Upper lobe of right lung (tissue), 1 donor: ENCODE measurements around the gene PLEKHA8. TPM values are rescaled to one million over a fixed set of nuclear protein-coding genes. Genes with fewer than 3 reads are reported as not detected.

Experiments
- ATAC-seq: fragments of 200-7000 bp; cut with Tn5 transposase; one replicate; pipeline ENCODE4 v1.9.1; 2020; ENCODE audit warnings: mild to moderate bottlenecking, moderate library complexity
- DNase-seq: peaks from one replicate; pipeline ENCODE4 v3.0.0-alpha.2; 2020
- H3K27ac ChIP-seq: fragments of 200-600 bp; one replicate; pipeline ENCODE4 v1.8.0; 2022
- H3K27me3 ChIP-seq: fragments of 200-600 bp; one replicate; pipeline ENCODE4 v1.8.0; 2022; ENCODE audit warnings: mild to moderate bottlenecking
- H3K36me3 ChIP-seq: fragments of 200-600 bp; one replicate; pipeline ENCODE4 v1.8.0; 2022
- H3K4me1 ChIP-seq: fragments of 200-600 bp; one replicate; pipeline ENCODE4 v1.8.0; 2022
- H3K4me3 ChIP-seq: fragments of 200-600 bp; one replicate; pipeline ENCODE4 v1.8.0; 2022; ENCODE audit warnings: mild to moderate bottlenecking
- H3K9me3 ChIP-seq: fragments of 200-600 bp; one replicate; pipeline ENCODE4 v1.8.0; 2022
- intact Hi-C: fragments of 100-400 bp; cut with DNase I; formaldehyde crosslinking; loops from one replicate; pipeline ENCODE4 v1.11.0; 2022
- total RNA-seq: library from RNA; stranded (reverse); fragmentation: NEBNext Ultra II Directional; extraction: Animal tissue kit (Norgen Biotek cat#: 25700); gene quantifications from one replicate; pipeline ENCODE4 v1.2.1, GENCODE V29; 2021
- TF ChIP-seq, protein P1 (sequence below): fragments of 200-600 bp; IDR thresholded peaks from one replicate; pipeline ENCODE4 v1.8.0; 2022; ENCODE audit warnings: antibody characterized with exemption
- donor health status: DM: no; HTN: yes; CAD: no; lungs with severe emphysema.

PLEKHA8 gene
- total RNA-seq, 1 donor from 2014 or later = 11.3 TPM

DNA sequence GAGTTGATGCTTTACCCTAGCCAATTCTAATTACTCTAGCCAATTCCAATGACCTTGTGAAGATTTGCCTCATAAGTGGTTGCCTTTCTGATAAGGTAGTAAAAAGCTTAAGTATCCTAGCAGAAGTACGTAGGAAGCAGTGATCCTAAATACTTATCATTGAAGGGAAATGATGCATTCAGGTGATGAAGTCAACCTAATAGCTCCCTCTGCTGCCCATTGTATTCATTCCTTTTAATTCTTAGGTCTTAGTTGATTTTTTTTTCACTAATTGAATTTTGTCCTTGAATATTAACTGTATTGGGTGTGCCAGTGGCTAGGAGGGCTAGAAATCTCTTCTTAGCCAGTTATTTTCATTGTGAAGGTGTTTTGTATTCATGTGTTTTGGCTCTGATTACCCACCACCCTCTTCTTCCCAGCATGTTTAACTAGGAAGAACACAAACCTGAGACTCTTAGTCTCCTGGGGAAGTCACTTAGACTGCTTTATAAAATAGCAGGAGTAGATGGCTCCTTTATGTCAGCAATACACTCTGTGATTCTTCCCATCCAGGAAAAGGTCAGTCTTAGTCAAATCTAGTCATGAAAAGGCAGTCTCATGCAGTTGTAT lies 46.3 kb downstream of the PLEKHA8 start:
- Histone ChIP-seq H3K9me3 (no peaks in the 10 kb centered on the region), H3K4me1 (no peaks in the 10 kb centered on the region), H3K36me3 (peaks cover 4% of the 10 kb centered on the region), H3K27me3 (no peaks in the 10 kb centered on the region), H3K27ac (no peak overlapping the region), H3K4me3 (no peak overlapping the region)
- TF ChIP-seq, protein P1, sequence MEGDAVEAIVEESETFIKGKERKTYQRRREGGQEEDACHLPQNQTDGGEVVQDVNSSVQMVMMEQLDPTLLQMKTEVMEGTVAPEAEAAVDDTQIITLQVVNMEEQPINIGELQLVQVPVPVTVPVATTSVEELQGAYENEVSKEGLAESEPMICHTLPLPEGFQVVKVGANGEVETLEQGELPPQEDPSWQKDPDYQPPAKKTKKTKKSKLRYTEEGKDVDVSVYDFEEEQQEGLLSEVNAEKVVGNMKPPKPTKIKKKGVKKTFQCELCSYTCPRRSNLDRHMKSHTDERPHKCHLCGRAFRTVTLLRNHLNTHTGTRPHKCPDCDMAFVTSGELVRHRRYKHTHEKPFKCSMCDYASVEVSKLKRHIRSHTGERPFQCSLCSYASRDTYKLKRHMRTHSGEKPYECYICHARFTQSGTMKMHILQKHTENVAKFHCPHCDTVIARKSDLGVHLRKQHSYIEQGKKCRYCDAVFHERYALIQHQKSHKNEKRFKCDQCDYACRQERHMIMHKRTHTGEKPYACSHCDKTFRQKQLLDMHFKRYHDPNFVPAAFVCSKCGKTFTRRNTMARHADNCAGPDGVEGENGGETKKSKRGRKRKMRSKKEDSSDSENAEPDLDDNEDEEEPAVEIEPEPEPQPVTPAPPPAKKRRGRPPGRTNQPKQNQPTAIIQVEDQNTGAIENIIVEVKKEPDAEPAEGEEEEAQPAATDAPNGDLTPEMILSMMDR = peak; percentile 44
- ATAC-seq = peak; percentile 67
- intact Hi-C loops = no loop called here
- no peak for DNase-seq

DNA sequence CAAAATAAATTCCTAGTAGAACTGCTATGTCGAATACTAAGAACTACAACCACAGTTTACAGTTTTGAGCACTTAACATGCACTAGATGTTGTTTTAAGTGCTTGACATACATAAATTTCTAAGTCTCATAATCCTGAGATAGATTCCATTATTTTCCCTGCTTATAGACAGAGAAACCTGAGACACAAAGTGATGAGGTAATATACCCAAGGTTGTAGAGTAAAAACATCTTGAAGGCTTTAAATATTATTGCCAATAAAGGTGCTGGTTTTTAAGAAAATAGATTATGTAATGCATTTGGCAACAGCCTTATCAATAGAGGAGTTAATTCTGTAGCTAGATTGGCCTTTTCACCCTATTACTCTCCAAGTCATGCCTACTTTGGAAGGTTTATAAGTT lies 48.2 kb downstream of the PLEKHA8 start:
- Histone ChIP-seq H3K4me1 (no peaks in the 10 kb centered on the region), H3K27me3 (no peaks in the 10 kb centered on the region), H3K9me3 (no peaks in the 10 kb centered on the region), H3K27ac (no peak overlapping the region), H3K36me3 (peaks cover 5% of the 10 kb centered on the region), H3K4me3 (no peak overlapping the region)
- DNase-seq (no peak), ATAC-seq (no peak)
- TF ChIP-seq, protein P1 = no peak
- intact Hi-C loops = no loop called here

DNA sequence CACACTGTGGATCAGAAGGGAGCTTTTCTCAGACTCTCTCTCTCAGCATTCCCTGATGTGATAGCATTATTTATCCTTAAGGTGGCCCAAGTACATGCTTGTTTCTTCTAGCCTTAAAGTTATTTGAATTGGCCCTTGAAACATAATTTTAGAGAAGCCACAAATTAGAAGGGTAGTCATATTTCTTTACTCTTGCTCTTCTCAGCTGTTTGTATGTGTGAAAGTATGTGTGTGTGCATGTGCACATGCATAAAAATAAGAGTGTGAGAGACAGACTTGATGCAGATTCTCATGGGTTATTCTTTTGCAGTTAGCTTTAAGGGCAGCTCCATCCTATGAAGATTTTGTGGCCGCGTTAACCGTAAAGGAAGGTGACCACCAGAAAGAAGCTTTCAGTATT lies 50.1 kb downstream of the PLEKHA8 start:
- no peak for DNase-seq

DNA sequence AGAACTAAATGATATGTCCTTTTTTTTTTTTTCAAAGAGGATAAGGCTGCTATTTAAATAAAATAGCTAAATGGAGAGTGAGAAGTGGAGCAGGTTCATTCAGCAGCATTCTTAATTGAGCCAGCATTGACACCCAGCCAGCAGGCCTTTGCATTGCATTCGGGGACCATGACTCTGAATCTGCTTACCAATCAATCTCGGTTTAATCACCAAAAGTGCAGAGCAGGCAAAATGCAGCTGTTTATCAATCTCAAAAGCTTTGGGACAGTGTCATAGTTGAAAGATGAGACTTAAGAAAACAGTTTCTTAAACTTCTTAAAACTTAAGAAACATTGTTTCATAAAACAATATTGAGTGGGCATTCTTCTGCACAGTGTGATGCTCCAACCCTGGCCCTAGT lies 51.7 kb downstream of the PLEKHA8 start:
- no peak overlapping the region for H3K27ac ChIP-seq
- ATAC-seq (no peak), DNase-seq (no peak)
- intact Hi-C loops = no loop called here
- TF ChIP-seq, protein P1 = no peak
- peaks cover 5% of the 10 kb centered on the region for H3K36me3 ChIP-seq
- no peaks in the 10 kb centered on the region for H3K4me1 ChIP-seq
- no peaks in the 10 kb centered on the region for H3K27me3 ChIP-seq
- no peaks in the 10 kb centered on the region for H3K9me3 ChIP-seq
- H3K4me3 ChIP-seq = no peak overlapping the region

More for the DNA sequence above, 50.1 kb downstream of the PLEKHA8 start:
- intact Hi-C loops = no loop called here
- TF ChIP-seq, protein P1 = no peak
- no peaks in the 10 kb centered on the region for H3K9me3 ChIP-seq
- H3K4me1 ChIP-seq = no peaks in the 10 kb centered on the region
- no peak overlapping the region for H3K4me3 ChIP-seq
- H3K36me3 ChIP-seq = peaks cover 5% of the 10 kb centered on the region
- H3K27me3 ChIP-seq = no peaks in the 10 kb centered on the region
- ATAC-seq = no peak
- H3K27ac ChIP-seq = no peak overlapping the region

DNA sequence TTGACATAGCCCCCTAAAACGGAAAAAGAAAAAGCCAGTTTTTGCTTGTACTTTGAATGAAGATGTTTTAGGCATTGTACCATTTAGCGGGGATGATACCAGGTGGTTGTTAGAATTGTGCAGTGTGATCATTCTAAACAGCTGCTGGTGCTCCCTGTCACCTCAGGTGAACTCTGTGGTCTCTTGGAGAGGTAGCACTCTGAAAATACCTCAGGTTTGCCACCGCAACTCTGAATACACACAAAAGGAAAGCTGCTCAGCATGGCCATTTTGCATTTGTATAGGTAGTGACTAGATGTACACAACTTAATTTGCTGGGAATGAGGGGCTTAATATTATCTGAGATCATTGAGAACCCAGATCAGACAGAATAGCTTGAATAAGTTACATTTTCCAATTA lies 52.6 kb downstream of the PLEKHA8 start:
- TF ChIP-seq, protein P1 = no peak
- H3K27ac ChIP-seq = no peak overlapping the region
- ATAC-seq (no peak), DNase-seq (no peak)
- no peaks in the 10 kb centered on the region for H3K27me3 ChIP-seq
- H3K4me3 ChIP-seq = no peak overlapping the region
- H3K9me3 ChIP-seq = no peaks in the 10 kb centered on the region
- H3K4me1 ChIP-seq = no peaks in the 10 kb centered on the region
- intact Hi-C loops = no loop called here
- H3K36me3 ChIP-seq = peaks cover 5% of the 10 kb centered on the region

DNA sequence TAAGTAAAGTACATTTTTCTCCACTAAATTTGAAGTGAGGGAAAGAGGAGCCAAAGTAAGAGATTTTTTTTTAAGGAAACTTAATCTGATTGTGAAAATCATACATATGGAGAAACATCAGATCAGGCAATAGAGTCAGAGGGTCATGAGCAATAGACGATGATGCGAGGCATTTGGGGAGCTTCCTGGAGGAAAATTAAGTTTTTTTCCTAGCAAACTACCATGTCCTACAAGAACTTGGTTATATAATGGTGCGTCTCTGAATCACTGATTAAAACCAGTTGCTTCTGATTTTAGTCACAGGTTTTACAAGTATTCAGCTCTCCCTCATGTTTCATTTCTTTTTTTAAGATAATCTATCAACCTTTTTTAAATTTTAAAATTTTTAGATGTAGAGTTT lies 54.5 kb downstream of the PLEKHA8 start:
- Histone ChIP-seq H3K4me1 (no peaks in the 10 kb centered on the region), H3K27me3 (no peaks in the 10 kb centered on the region), H3K9me3 (no peaks in the 10 kb centered on the region), H3K27ac (no peak overlapping the region), H3K4me3 (no peak overlapping the region), H3K36me3 (peaks cover 5% of the 10 kb centered on the region)
- TF ChIP-seq, protein P1 = no peak
- intact Hi-C loops = no loop called here
- ATAC-seq = no peak
- DNase-seq = no peak
